ENCODE measurements around the gene MC3R.

The MC3R gene

GRCh38 chr20:56205346-56205745 is 43.2 kb upstream of the MC3R start:
- TF ChIP-seq TAF1 (IDR thresholded peaks at IDR 0.05; ENCODE audit: borderline replicate concordance, insufficient read depth, low read length) (no peak), SIN3A (IDR thresholded peaks at IDR 0.05; ENCODE audit: borderline replicate concordance, insufficient read depth, low read length) (no peak), POLR2AphosphoS5 (IDR thresholded peaks at IDR 0.05; ENCODE audit: low read depth, low read length) (no peak), FOXP2 (optimal IDR thresholded peaks at IDR 0.05; ENCODE audit: borderline replicate concordance, extremely low read depth, extremely low read length, insufficient read depth) (no peak)
- TF ChIP-seq, protein P1, sequence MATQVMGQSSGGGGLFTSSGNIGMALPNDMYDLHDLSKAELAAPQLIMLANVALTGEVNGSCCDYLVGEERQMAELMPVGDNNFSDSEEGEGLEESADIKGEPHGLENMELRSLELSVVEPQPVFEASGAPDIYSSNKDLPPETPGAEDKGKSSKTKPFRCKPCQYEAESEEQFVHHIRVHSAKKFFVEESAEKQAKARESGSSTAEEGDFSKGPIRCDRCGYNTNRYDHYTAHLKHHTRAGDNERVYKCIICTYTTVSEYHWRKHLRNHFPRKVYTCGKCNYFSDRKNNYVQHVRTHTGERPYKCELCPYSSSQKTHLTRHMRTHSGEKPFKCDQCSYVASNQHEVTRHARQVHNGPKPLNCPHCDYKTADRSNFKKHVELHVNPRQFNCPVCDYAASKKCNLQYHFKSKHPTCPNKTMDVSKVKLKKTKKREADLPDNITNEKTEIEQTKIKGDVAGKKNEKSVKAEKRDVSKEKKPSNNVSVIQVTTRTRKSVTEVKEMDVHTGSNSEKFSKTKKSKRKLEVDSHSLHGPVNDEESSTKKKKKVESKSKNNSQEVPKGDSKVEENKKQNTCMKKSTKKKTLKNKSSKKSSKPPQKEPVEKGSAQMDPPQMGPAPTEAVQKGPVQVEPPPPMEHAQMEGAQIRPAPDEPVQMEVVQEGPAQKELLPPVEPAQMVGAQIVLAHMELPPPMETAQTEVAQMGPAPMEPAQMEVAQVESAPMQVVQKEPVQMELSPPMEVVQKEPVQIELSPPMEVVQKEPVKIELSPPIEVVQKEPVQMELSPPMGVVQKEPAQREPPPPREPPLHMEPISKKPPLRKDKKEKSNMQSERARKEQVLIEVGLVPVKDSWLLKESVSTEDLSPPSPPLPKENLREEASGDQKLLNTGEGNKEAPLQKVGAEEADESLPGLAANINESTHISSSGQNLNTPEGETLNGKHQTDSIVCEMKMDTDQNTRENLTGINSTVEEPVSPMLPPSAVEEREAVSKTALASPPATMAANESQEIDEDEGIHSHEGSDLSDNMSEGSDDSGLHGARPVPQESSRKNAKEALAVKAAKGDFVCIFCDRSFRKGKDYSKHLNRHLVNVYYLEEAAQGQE (IDR thresholded peaks at IDR 0.05; ENCODE audit: insufficient read depth in 1 of 2, low read depth in 2 of 2, low read length in 2 of 2) = no peak

- TF ChIP-seq FOXP2 (optimal IDR thresholded peaks at IDR 0.05; ENCODE audit: borderline replicate concordance, extremely low read depth, extremely low read length, insufficient read depth) (no peak), TAF1 (IDR thresholded peaks at IDR 0.05; ENCODE audit: borderline replicate concordance, insufficient read depth, low read length) (no peak)
These were observed 40.9 kb upstream of the MC3R start for GRCh38 chr20:56207656-56208055.

GRCh38 chr20:56208121-56208520 is 40.4 kb upstream of the MC3R start:
- no peak for TF ChIP-seq TAF1 (IDR thresholded peaks at IDR 0.05; ENCODE audit: borderline replicate concordance, insufficient read depth, low read length)

DNA sequence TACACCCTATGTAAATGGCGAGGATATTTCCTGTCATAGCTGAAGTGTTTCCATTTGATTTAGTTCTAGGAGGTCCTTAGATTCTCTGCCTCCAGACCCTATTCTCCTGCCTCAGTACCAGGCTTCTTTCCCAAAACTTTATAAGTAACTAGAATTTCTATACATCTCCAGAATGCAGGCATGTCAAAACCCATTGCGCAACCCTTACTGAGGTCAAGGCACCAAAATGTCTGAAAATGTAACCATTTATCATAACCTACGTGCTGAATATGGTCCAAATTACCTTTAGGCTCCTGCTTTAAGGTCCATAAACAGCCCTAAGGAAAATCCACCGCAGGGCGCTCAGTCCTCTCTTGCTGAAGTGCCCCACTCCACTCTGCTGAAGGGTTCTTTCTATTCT is 37.5 kb upstream of the MC3R start:
- TF ChIP-seq TAF1 (IDR thresholded peaks at IDR 0.05; ENCODE audit: borderline replicate concordance, insufficient read depth, low read length) (no peak), POLR2AphosphoS5 (IDR thresholded peaks at IDR 0.05; ENCODE audit: low read depth, low read length) (no peak), SIN3A (IDR thresholded peaks at IDR 0.05; ENCODE audit: borderline replicate concordance, insufficient read depth, low read length) (no peak), FOXP2 (optimal IDR thresholded peaks at IDR 0.05; ENCODE audit: borderline replicate concordance, extremely low read depth, extremely low read length, insufficient read depth) (no peak)
- TF ChIP-seq, protein P1 (IDR thresholded peaks at IDR 0.05; ENCODE audit: insufficient read depth in 1 of 2, low read depth in 2 of 2, low read length in 2 of 2) = no peak

DNA sequence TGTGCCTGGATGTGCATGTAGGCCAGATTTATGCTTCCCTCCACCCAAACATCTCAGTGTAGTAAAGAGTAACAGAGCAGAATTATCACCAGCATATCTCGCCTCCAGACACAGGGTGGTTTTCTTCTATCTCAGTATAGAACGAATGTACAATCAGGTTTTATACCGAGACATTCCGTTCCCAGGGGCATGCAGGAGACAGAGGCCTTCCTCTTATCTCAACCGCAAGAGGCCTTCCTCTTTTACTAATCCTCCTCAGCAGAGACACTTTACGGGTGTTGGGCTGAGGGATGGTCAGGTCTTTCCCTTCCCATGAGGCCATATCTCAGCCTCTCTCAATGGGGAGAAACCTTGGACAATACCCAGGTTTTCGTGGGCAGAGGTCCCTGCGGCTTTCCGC is 36.4 kb upstream of the MC3R start:
- TF ChIP-seq POLR2AphosphoS5 (IDR thresholded peaks at IDR 0.05; ENCODE audit: low read depth, low read length) (no peak), FOXP2 (optimal IDR thresholded peaks at IDR 0.05; ENCODE audit: borderline replicate concordance, extremely low read depth, extremely low read length, insufficient read depth) (no peak), TAF1 (IDR thresholded peaks at IDR 0.05; ENCODE audit: borderline replicate concordance, insufficient read depth, low read length) (no peak), SIN3A (IDR thresholded peaks at IDR 0.05; ENCODE audit: borderline replicate concordance, insufficient read depth, low read length) (no peak)
- TF ChIP-seq, protein P1 (IDR thresholded peaks at IDR 0.05; ENCODE audit: insufficient read depth in 1 of 2, low read depth in 2 of 2, low read length in 2 of 2) = no peak

GRCh38 chr20:56213321-56213720 is 35.2 kb upstream of the MC3R start:
- TF ChIP-seq SIN3A (IDR thresholded peaks at IDR 0.05; ENCODE audit: borderline replicate concordance, insufficient read depth, low read length) = no peak
- no peak for TF ChIP-seq FOXP2 (optimal IDR thresholded peaks at IDR 0.05; ENCODE audit: borderline replicate concordance, extremely low read depth, extremely low read length, insufficient read depth)
- TF ChIP-seq, protein P1 (IDR thresholded peaks at IDR 0.05; ENCODE audit: insufficient read depth in 1 of 2, low read depth in 2 of 2, low read length in 2 of 2) = no peak
- no peak for TF ChIP-seq POLR2AphosphoS5 (IDR thresholded peaks at IDR 0.05; ENCODE audit: low read depth, low read length)
- TF ChIP-seq TAF1 (IDR thresholded peaks at IDR 0.05; ENCODE audit: borderline replicate concordance, insufficient read depth, low read length) = no peak
